Ishikawa (cell line): ENCODE results near the gene MRTFA.

ENCODE experiments used
- CEBPB ChIP-seq: IDR thresholded peaks from 2 replicates; pipeline ENCODE4 v1.6.1; 2012
- CREB1 ChIP-seq: IDR thresholded peaks from 2 replicates; pipeline ENCODE4 v1.6.1; 2012; ENCODE audit warnings: low read depth
- EGR1 ChIP-seq: IDR thresholded peaks from 2 replicates; pipeline ENCODE4 v1.6.1; 2012
- EP300 ChIP-seq: IDR thresholded peaks from 2 replicates; pipeline ENCODE4 v1.6.1; 2012; ENCODE audit warnings: borderline replicate concordance
- FOXM1 ChIP-seq: IDR thresholded peaks from 2 replicates; pipeline ENCODE4 v1.6.1; 2012; ENCODE audit warnings: low read depth, borderline replicate concordance
- MAX ChIP-seq: IDR thresholded peaks from 2 replicates; pipeline ENCODE4 v1.6.1; 2012
- NFIC ChIP-seq: IDR thresholded peaks from 2 replicates; pipeline ENCODE4 v1.6.1; 2012
- RAD21 ChIP-seq: IDR thresholded peaks from 2 replicates; pipeline ENCODE4 v1.6.1; 2012; ENCODE audit warnings: low read depth
- REST ChIP-seq: IDR thresholded peaks from 2 replicates; pipeline ENCODE4 v1.6.1; 2012; ENCODE audit warnings: low read depth, mild to moderate bottlenecking
- TAF1 ChIP-seq: IDR thresholded peaks from 2 replicates; pipeline ENCODE4 v1.6.1; 2012; ENCODE audit warnings: low read depth, mild to moderate bottlenecking
- TCF12 ChIP-seq: IDR thresholded peaks from 2 replicates; pipeline ENCODE4 v1.6.1; 2012; ENCODE audit warnings: low read depth
- TEAD4 ChIP-seq: IDR thresholded peaks from 2 replicates; pipeline ENCODE4 v1.6.1; 2012
- USF1 ChIP-seq: IDR thresholded peaks from 2 replicates; pipeline ENCODE4 v1.6.1; 2012
- YY1 ChIP-seq: IDR thresholded peaks from 2 replicates; pipeline ENCODE4 v1.6.1; 2012; ENCODE audit warnings: low read depth
- ZBTB7A ChIP-seq: IDR thresholded peaks from 2 replicates; pipeline ENCODE4 v1.6.1; 2012; ENCODE audit warnings: low read depth

Gene MRTFA

GRCh38 chr22:40599731-40600130, 36.8 kb downstream of the MRTFA start:
- TF ChIP-seq YY1: no peak
- no peak for TF ChIP-seq NFIC
- no peak for TF ChIP-seq CEBPB
- no peak for TF ChIP-seq TEAD4
- no peak for TF ChIP-seq RAD21
- TF ChIP-seq REST: no peak
- no peak for TF ChIP-seq FOXM1

GRCh38 chr22:40597526-40598430, 38.7 kb downstream of the MRTFA start:
- TF ChIP-seq RAD21 (0 out of 2 replicates have a peak, but pooled peaks have one; percentile 4), TCF12 (no peak), MAX (0 out of 2 replicates have a peak, but pooled peaks have one; percentile 16), NFIC (no peak), FOXM1 (no peak)

- TF ChIP-seq TAF1 (no peak), YY1 (no peak), ZBTB7A (no peak), EGR1 (no peak), USF1 (no peak), CEBPB (no peak), MAX (no peak), CREB1 (no peak), EP300 (no peak), RAD21 (no peak), NFIC (no peak), REST (no peak), TEAD4 (no peak), FOXM1 (no peak), TCF12 (no peak)
Observed at GRCh38 chr22:40595497-40596234, 40.9 kb downstream of the MRTFA start.

GRCh38 chr22:40594924-40595323, 41.6 kb downstream of the MRTFA start:
- TF ChIP-seq ZBTB7A (no peak), MAX (peak; percentile 34; the same call in 1 of the 2 replicates), CREB1 (no peak), YY1 (no peak), USF1 (no peak), EGR1 (no peak), TCF12 (peak; percentile 70), EP300 (peak; percentile 49; the same call in 1 of the 2 replicates), RAD21 (peak; percentile 5; the same call in 1 of the 2 replicates), TEAD4 (peak; percentile 95), CEBPB (peak; percentile 99), REST (no peak)
